ENCODE results near the gene HOXA7.

DNA sequence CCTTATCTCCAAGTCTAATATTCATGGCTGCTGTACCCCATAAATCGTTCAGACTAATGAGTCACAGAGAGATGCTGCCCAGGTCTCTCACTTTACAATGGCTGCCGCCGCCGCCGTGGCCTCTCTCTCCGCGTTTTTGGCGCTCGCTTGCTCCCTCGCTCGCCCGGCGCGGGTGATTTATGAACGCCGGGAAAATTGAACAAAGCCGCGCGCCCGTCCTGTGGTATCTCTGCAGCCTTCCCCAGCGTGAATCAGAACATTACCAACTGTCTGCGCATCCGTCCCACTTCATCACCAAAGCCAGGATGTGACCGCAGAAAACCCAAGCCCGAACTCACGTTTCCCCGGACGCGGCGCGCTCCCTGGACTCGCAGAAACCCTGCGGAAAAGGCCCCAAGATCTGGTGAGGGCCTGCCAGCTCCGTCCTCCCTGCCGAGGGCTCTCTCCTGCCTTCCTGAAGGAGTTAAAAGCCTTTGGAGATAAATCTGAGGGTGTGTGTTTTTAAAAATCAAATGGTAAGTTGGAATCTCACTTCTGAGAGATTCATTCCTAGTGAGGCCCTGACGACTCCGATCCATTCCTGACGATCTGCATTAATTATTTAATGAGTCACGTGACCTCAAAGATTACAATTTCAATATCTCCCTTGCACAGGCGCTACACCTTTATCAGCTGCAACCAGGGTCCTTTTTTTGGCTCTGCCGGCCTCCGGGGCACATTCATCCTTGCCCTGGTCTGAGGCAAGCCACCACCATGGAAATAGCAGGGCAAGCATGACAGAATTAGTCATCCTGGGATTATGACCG, 32.2 kb downstream of the HOXA7 start:
- TF ChIP-seq, protein P1, sequence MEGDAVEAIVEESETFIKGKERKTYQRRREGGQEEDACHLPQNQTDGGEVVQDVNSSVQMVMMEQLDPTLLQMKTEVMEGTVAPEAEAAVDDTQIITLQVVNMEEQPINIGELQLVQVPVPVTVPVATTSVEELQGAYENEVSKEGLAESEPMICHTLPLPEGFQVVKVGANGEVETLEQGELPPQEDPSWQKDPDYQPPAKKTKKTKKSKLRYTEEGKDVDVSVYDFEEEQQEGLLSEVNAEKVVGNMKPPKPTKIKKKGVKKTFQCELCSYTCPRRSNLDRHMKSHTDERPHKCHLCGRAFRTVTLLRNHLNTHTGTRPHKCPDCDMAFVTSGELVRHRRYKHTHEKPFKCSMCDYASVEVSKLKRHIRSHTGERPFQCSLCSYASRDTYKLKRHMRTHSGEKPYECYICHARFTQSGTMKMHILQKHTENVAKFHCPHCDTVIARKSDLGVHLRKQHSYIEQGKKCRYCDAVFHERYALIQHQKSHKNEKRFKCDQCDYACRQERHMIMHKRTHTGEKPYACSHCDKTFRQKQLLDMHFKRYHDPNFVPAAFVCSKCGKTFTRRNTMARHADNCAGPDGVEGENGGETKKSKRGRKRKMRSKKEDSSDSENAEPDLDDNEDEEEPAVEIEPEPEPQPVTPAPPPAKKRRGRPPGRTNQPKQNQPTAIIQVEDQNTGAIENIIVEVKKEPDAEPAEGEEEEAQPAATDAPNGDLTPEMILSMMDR (IDR thresholded peaks at IDR 0.05), result no peak
- TF ChIP-seq POLR2A (IDR thresholded peaks at IDR 0.05), result no peak
- no peak for TF ChIP-seq EP300 (IDR thresholded peaks at IDR 0.05)
